ENCODE data around the gene TEFM.

TEFM gene

GRCh38 chr17:30906101-30906911, at the start of gene TEFM:
Gene TEFM (minus strand): TSS chr17:30906238. CDS start chr17:30906198, 40 bp downstream.
- H3K27ac ChIP-seq: peak within 1 kb of the TSS; percentile 86
- POLR2A ChIA-PET (ENCODE audit: low non-redundant PET): interaction anchor here (0.5 to 1.6 kb wide), 3 partner anchors 21 to 102 kb away, joined by 3 to 9 read pairs (median 6); partner anchors contain the start of gene RNF135
- CTCF ChIA-PET: no interaction called here
- no peak for TF ChIP-seq CTCF (conservative IDR thresholded peaks at IDR 0.05; ENCODE audit: low read depth)
- DNase-seq (ENCODE audit: low spot score): peak; percentile 86

GRCh38 chr17:30954046-30954830, 48.2 kb upstream of the TEFM start:
- POLR2A ChIA-PET (ENCODE audit: low non-redundant PET): no interaction called here
- no peak for DNase-seq (ENCODE audit: low spot score)
- CTCF ChIA-PET: no interaction called here
- H3K27ac ChIP-seq: no peak overlapping the region
- TF ChIP-seq CTCF (conservative IDR thresholded peaks at IDR 0.05; ENCODE audit: low read depth): no peak

GRCh38 chr17:30952638-30953393, 46.8 kb upstream of the TEFM start:
- ChIA-PET CTCF (no interaction called here), POLR2A (ENCODE audit: low non-redundant PET) (no interaction called here)
- DNase-seq (ENCODE audit: low spot score): no peak
- H3K27ac ChIP-seq: no peak overlapping the region
- no peak for TF ChIP-seq CTCF (conservative IDR thresholded peaks at IDR 0.05; ENCODE audit: low read depth)

- POLR2A ChIA-PET (ENCODE audit: low non-redundant PET): no interaction called here
- no peak overlapping the region for H3K27ac ChIP-seq
- DNase-seq (ENCODE audit: low spot score): no peak
- TF ChIP-seq CTCF (conservative IDR thresholded peaks at IDR 0.05; ENCODE audit: low read depth): no peak
- CTCF ChIA-PET: no interaction called here
These were observed 44.8 kb upstream of the TEFM start for GRCh38 chr17:30950669-30951399.

- CTCF ChIA-PET: no interaction called here
- DNase-seq (ENCODE audit: low spot score): no peak
- H3K27ac ChIP-seq: no peak overlapping the region
- no peak for TF ChIP-seq CTCF (conservative IDR thresholded peaks at IDR 0.05; ENCODE audit: low read depth)
- POLR2A ChIA-PET (ENCODE audit: low non-redundant PET): no interaction called here
These were observed 44.2 kb upstream of the TEFM start for GRCh38 chr17:30950189-30950588.
